ENCODE results near the gene IGLL5.

IGLL5 gene

GRCh38 chr22:22945195-22945594 lies 57.6 kb downstream of the IGLL5 start:
- Histone ChIP-seq H4K20me1 (ENCODE audit: insufficient read depth, low read length, poor library complexity, severe bottlenecking) (no peaks in the 10 kb centered on the region), H3K9ac (ENCODE audit: low read depth, low read length, poor library complexity, severe bottlenecking) (no peak overlapping the region), H3K9me2 (replicated peaks; ENCODE audit: low read depth, low read length) (no peaks in the 10 kb centered on the region), H3K4me1 (ENCODE audit: insufficient read depth, low read length, poor library complexity, severe bottlenecking) (no peaks in the 10 kb centered on the region), H2AFZ (ENCODE audit: low read length) (no peak overlapping the region), H3K79me2 (ENCODE audit: insufficient read depth, low read length) (no peaks in the 10 kb centered on the region), H3K4me2 (ENCODE audit: low read depth, low read length, poor library complexity, severe bottlenecking) (no peak overlapping the region), H3K4me3 (ENCODE audit: low read length, poor library complexity, severe bottlenecking) (no peak overlapping the region), H3K9me3 (ENCODE audit: insufficient read depth, low read depth, low read length) (no peaks in the 10 kb centered on the region), H3K27me3 (ENCODE audit: insufficient read depth, low read length, poor library complexity, severe bottlenecking) (no peaks in the 10 kb centered on the region), H3K36me3 (ENCODE audit: insufficient read depth, low read length) (no peaks in the 10 kb centered on the region), H3F3A (ENCODE audit: low read depth) (no peaks in the 10 kb centered on the region)
- no peak for TF ChIP-seq EZH2phosphoT487 (IDR thresholded peaks at IDR 0.05; ENCODE audit: borderline replicate concordance)
- TF ChIP-seq CTCF (conservative IDR thresholded peaks at IDR 0.05; ENCODE audit: low read length) = no peak
